Activated T-helper 1 cell treated with anti-CD3 and anti-CD28 coated beads, Interleukin-2, amount 50 U/mL, for 16 hours (primary cell): ENCODE measurements around the gene CDT1.

ENCODE experiments used
- DNase-seq, 2 donors: peaks; one replicate each; pipeline ENCODE4 v3.0.0-alpha.2; 2020; ENCODE audit warnings: low read depth in 1 of 2, low spot score in 1 of 2

CDT1 gene

DNA sequence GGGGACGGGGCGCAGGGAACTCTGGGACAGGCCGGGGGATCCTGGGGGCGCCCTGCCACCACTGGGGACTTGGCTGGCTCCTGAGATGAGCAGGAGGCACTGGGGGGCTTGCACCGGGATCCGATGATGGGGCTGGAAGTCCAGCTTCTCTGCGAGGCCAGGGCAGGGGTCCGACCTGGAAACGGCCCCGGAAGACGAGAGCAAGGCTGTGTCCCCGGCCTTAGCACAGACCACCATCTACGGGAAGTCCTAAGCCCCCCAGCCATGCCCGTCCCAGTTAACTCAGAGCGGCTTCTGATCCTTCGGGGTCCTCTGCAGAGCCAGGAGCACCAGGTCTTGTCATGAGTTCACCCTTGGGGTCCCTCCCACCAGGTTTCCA, 573 bp downstream of the CDT1 start:
- DNase-seq: no peak

DNA sequence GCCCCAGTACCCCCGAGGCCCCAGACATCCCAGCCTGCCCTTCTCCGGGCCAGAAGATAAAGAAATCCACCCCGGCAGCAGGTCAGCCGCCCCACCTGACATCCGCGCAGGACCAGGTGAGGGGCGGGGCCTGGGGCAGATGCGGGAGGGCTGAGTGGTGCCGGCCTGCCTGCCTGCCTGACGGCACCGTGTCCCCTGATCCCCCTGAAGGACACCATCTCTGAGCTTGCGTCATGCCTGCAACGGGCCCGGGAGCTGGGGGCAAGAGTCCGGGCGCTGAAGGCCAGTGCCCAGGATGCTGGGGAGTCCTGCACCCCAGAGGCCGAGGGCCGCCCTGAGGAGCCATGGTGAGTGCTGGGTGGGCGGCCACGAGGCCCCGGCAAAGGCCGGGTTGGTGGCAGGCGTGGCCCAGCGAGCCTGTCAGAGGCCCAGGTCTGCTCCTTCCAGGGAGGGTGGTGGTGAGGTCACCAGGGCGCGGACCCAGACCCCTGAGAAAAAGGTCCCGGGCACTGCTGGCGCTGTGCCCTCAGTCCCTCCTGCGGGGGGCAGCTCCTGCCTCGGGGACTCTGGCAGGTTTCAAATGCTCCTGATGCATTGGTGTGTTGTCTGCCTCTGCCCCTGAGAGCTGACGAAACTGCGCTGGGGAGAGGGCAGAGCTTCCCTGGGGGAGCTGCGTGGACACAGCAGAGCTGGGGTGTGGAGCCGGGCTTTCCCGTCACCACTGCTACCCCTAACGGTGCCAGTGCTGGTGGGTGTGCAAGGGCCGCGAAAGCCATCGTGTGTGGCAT, 1.2 kb downstream of the CDT1 start:
- no peak for DNase-seq

DNA sequence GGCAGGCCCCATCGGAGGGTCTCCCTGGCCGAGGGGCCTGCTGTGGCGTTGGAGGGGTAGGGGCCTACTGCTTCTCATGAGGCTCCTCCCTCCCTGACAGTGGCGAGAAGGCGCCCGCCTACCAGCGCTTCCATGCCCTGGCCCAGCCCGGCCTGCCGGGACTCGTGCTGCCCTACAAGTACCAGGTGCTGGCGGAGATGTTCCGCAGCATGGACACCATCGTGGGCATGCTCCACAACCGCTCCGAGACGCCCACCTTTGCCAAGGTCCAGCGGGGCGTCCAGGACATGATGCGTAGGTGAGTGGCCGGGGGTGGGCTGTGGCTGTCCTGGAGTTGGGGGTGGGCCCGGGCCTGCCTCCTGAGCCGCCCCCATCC, 1.7 kb downstream of the CDT1 start:
- no peak for DNase-seq

DNA sequence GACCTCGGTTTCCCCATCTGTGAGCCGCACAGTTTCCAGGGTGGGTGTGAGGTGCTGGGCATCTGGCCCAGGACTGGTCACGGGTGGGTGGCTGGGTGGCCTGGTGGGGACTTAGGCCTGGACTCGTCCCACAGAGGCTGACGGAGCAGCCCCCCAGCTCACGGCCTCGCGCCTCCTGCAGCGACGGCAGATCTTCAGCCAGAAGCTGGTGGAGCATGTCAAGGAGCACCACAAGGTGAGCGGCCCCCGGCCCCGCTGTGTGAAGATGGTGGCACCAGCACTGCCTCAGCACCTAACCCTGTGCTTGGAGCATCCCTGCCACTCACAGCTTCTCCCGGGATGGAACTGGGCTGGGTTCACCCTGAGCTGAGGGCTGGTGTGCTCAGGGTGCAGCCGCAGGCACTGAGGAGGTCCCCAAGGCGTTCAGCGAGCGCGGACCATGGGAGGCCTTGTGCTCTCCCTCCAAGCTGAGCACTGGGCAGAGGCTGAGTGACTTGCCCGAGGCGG, 2.4 kb downstream of the CDT1 start:
- no peak for DNase-seq

DNA sequence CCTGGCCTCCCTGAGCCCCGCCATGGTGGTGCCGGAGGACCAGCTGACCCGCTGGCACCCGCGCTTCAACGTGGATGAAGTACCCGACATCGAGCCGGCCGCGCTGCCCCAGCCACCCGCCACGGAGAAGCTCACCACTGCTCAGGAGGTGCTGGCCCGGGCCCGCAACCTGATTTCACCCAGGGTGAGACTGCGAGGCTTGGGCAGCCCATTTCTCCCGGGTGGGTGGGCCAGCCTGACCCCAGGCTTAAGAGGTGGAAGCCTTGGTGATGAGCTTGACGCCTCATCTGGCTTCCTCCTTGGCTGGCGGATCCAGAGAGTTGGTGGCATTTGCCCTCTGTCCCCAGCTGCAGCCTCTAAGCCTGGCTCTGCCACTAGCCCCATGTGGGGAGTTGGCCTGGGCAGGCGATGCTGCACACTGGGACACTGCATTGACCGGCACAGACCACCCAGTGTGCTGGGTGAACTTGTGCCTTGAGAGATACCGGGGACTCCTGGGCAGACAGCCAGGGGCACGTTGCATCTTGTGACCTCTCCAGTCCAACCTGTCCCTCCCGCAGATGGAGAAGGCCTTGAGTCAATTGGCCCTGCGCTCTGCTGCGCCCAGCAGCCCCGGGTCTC, 3.0 kb downstream of the CDT1 start:
- DNase-seq: no peak

DNA sequence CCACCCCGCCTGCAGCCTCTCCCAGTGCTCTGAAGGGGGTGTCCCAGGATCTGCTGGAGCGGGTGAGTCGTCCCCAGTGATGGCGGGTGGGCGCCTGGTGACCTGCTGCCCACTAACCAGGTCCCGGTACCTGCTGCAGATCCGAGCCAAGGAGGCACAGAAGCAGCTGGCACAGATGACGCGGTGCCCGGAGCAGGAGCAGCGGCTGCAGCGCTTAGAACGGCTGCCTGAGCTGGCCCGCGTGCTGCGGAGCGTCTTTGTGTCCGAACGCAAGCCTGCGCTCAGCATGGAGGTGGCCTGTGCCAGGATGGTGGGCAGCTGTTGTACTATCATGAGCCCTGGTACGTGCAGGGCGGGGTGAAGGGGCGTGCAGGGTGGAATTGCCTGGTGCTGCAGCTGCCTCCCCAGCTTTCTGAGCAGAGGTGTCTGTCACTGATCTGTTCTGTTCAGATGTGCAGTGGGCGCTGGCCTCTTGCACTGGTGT, 3.6 kb downstream of the CDT1 start:
- DNase-seq: no peak

DNA sequence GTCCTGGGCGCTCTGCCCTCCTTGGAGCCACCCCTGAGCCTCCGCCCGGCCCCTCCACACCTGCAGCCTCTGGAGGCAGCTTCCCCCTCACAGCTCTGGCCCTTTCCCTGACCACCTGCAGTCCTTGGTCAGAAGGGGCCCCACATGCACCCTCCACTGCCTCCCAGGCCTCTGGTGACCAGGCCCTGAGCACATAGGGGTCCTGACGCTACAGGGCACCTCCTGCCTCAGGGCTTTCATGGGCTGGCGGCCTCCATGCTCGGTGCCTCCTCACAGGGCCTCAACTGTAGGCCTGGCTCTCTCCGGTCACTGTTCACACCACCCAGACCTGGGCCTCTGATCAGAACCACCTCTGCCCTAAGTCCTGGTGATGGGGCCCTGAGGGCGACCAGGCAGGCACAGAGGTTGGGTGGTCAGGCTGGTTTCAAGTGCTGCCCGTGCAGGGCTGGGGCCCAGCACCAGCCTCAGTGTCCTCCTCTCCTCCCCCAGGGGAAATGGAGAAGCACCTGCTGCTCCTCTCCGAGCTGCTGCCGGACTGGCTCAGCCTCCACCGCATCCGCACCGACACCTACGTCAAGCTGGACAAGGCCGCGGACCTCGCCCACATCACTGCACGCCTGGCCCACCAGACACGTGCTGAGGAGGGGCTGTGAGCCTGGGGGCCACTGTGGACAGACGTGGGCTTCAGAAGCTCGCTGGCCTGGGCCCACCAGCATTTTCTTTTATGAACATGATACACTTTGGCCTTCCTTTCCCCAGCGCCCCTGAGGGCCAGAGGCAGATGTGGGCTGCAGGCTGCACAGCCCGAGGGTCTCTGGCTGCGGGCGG, 4.3 kb downstream of the CDT1 start:
- DNase-seq: no peak

DNA sequence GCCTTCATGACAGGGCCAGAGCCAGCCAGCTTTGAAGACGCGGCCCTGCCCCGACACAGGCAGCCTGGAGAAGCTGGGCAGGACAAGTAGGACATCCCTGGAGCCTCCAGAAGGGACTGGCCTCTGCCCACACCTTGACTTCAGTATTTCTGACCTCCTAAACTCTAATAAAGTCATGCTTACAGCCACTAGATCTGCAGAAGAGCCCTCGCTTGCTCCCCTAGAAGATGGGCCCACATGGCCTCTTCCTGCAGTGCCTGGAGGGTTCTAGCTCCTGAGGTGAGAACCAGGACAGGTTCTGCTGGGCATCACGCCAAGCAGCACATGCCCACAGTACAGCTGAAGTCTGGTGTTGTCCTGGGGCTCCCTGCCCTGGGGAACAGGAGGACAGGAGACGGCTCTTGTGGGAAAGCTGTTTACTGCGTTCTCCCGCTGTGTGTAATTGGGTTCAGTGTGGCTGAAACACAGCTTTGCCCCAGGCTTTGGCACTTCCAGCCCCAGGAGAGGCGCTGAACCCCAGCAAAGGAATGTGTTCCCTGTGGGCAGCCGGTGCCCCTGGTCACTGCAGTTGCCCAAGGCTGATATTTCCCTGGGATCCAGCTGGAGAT, 5.6 kb downstream of the CDT1 start:
- no peak for DNase-seq

DNA sequence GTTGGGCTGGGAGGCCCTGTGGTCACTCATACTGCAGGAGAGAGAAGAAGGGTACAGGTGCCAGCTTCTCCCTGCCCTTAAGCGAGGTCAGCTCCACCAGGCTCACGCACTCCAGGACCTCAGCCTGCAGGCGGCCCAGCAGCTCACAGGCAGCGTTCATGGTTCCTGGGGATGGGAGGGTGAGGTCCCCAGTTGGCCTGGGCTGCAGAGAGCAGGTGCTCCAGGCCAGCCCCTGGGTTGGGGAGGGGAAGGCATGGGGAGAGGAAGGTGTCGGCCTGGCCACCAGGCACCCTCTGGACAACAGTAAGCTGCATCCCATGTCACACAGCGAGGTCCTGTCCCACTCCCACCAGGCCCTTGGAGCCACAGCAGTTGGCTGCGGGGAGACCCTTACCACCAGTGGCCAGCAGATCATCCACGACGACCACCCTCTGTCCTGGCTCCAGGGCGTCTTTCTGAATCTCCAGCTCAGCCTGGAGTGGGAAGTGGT, 6.1 kb downstream of the CDT1 start:
- no peak for DNase-seq

DNA sequence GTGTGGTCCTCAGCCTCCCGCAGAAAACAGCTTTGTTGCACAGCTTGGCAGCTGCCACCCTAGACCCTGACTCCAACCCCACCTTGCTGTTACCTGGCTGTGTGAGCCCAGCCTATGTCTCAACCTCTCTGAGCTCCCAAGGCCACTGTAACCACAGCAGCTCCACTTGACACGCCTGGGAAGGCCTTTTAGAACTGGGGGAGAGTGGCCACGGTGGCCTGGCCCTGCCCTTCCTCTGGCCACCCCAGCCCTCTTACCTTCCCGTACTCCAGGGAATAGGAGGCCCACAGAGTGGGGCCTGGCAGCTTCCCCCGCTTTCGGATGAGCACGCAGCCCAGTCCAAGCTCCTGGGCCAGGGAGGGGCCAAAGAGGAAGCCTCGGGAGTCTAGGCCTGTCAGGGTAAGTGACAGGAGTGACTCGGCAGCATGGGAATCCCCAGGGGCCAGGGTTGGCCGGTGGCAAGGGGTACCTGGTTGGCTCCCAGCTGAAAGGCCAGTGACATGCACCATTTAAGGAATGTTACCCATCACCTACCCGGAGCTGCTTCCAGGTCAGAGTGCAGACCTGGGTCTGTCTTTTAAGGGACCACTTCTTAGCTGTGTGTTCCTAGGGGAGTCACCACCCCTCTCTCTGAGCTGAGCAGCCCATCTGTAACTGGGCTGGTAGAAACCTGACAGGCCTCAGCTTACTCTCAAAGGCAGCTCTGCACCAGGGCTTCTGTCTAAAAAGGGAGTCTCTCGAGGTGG, 6.8 kb downstream of the CDT1 start:
- no peak for DNase-seq

DNA sequence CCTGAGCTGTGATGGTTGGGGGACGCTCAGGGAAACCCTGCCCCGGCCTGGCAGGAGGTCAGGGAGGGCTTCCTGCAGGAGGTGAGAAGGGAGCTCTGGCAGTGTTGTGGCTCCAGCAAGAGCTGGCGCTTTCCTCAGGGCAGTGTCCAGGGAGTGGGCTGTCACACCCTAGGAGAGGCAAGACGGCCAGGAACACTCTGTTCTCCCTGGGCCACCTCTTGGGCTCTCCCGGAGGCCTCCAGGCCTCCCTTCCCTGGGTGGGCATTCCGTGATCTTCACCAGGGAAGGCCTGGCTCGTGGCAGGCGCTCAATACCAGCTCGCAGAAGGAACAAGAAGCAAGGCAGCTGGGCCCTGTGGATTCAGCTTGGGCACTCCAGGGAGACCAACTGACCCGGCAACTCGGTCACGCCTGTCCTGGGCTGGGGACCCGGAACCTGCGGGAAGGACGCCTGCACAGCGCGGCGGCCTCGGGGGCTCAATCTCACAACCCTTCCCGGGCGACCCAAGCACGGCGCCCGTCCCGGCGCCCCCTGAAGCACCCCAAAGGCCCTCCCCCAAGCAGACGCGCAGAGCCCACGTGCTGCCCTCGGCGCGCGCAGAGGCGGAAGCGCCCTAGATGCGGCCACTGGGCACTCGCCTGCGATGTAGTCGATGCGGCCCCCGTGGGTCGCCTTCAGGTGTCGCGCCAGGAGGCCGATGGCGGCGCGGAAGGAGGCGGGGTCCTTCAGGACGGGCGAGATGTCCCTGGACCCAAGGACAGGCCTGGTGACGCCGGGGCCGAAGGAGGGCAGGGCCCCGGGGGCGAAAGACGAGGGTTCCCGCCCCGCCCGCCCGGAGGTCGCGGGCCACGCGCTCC, 7.6 kb downstream of the CDT1 start:
- DNase-seq: peak in 1 of 2 donors; percentile 53

DNA sequence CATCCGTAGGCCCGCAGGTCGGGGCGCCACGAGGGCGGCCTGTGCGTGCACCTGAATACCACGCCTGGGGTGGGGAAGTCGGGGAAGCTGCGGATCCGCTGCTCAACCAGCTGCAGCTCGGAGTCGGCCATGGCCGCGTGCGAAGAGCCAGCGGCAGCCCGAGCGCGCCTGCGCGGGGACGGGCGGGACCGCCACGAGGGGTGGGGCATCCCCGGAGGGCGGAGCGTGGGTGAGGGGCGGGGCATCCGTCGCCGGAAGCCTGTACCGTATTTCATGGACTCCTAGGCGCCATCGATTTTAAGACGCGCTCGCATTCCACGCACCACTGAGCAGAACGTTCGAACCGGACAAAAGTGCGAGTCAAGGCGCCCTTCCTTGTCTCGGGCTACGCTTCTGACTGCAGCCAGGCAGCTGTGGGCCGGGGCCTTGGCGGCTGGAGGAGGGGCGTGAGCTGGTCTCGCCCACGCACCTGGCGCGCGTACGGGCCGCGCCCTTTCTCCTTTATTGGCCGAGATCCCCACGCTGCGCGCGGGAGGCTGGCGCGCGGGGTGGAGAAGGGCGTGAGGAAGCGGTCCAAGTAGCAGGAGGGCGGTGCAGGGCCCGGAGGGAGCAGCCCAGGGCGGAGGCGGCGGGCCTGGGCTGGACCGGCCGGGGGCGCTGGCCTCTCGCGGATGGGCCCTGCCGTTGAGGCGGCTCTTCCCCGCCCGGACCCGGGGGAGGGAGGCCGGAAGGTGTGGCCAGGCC, 8.4 kb downstream of the CDT1 start, which contains the start of gene APRT:
Gene APRT (minus strand): TSS at position 160 of the 744 bp plus-strand sequence. CDS start 29 bp downstream, at position 131.
- peak; percentile 96 to 97 for DNase-seq

DNA sequence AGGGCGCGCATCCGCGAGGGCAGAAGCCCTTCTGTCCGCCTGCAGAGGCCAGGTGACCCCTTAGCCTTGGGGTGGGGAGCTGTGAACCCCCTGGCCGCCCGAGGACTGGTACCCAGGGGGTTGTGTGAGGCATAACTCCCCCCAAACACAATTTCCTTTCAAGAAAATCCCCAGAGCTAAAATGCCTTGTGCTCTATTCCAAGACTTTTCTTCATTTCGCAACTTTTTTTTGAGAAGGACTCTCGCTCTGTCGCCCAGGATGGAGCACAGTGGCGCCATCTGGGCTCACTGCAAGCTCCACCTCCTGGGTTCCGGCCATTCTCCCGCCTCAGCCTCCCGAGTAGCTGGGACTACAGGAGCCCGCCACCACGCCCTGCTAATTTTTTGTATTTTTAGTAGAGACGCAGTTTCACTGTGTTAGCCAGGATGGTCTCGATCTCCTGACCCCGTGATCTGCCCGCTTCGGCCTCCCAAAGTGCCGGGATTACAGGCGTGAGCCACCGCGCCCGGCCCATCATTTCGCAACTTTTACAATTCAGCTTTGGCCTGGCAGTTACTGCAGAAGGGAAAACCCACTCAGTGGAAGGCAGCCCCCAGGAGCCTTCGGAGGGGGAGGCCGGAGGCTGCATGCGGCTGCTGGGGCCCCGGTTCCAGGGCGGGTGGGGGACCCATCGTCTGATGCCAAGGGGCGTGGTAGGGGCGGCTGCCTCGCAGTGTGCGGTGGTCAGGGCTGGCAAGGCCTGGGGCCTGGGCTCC, 9.1 kb downstream of the CDT1 start:
- DNase-seq: no peak

DNA sequence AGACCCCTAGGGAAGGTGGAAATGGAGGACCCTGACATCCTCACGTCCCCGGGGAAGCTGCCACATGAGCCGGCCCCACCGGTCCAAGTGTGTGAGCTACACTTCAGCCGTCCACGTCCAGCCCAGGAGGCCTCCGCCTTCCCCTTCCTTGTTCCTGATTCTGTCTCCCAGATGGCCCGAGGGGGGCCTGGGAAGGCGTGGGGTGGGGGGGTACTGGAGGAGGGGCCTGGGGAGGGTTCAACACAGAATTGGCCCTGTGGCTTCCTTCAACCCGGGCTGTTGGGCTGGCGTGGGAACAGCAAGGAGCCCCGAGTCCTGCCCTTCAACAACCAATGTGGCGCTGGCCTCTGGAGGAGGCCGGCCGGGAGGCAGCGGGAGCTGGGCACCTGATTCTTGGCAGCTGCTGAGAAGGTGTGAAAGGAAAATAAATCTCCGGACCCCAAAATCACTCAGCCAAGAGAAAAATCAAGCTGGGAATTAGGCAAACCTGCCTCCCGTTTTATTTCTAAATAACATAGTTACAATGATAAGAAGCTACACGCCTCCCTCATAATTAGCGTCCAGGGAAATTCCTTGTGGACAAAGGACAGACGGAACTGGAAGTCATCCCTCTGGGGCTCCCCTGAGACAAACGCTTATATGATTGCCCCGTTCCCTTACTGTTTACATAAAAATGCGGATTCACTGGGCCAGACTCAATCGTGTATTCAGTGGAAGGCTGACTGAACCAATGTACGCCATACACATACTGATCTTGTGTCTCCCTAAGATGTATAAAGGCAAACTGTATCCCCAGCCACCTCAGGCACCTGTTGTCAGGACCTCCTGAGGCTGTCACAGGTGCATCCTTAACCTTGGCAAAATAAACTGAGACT, 9.9 kb downstream of the CDT1 start:
- DNase-seq: no peak

DNA sequence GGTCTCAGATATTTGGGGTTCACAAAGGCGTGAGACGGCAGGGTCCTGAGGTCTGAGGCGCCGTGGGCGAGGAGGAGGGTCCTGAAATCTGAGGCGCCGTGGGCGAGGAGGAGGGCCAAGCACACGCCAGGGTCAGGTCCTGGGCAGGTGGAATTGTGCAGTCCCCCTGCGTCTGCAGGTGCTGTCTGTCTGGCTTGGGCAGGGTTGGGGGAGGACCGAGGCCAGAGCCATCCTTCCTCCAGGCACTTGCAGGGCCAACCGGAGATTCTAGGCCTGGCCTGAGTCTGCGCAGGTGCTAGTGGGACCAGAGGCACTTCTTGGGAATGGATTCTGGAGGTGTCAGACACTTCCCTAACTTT, 10.5 kb downstream of the CDT1 start:
- DNase-seq: no peak

DNA sequence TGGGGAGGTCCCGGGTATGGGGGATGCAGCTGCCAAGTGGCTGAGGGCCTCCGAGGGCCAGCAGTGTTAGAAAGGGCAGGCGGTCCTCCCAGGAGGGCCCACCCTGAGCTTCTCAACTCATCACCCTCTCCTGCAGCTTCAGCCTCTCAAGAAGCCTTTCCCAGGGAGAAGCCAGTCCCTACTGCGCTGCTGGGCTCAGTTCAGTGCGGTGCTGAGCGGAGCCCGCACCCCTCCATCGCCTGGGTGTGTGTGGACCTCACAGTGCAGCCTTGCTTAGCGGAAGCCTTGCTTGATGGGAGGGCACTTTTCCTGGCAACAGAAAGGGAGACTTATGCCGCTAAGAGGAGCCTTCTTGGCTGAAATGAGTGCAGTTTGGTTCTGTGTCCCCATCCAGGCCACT, 11.6 kb downstream of the CDT1 start:
- DNase-seq: no peak
